Measurements from ENCODE around the gene HEATR5A.

DNA sequence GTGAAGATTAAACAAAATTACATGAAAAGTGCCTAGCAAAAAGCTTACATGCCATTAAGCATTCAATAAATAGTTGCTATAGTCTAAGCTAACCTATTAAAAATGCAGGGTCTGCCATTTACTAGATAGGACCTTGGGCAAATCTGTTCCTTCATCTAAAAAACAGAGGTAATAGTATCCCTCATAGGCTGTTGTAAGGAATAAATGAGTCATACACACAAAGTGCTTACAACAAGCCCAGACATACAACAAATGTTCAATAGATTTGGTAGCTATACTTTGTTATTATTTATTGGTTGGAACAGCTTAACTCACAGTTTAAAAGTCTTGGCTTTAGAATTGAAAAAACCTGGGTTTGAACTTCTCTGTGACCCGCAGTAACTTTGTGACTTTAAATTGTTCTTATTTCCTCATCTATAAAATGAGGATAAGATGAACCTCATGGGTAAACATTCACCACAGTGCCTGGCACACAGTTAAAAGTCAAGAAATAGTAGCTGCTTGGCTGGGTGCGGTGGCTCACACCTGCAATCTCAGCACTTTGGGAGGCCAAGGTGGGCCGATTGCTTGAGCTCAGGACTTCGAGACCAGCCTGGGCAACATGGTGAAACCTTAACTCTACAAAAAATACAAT, 24.7 kb downstream of the HEATR5A start:
- TF ChIP-seq POLR2A (IDR thresholded peaks at IDR 0.05) = no peak
- TF ChIP-seq, protein P1, sequence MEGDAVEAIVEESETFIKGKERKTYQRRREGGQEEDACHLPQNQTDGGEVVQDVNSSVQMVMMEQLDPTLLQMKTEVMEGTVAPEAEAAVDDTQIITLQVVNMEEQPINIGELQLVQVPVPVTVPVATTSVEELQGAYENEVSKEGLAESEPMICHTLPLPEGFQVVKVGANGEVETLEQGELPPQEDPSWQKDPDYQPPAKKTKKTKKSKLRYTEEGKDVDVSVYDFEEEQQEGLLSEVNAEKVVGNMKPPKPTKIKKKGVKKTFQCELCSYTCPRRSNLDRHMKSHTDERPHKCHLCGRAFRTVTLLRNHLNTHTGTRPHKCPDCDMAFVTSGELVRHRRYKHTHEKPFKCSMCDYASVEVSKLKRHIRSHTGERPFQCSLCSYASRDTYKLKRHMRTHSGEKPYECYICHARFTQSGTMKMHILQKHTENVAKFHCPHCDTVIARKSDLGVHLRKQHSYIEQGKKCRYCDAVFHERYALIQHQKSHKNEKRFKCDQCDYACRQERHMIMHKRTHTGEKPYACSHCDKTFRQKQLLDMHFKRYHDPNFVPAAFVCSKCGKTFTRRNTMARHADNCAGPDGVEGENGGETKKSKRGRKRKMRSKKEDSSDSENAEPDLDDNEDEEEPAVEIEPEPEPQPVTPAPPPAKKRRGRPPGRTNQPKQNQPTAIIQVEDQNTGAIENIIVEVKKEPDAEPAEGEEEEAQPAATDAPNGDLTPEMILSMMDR (IDR thresholded peaks at IDR 0.05) = no peak

Data from right lobe of liver (tissue), 4 donors.